Endometrial microvascular endothelial cells (primary cell): Measurements from ENCODE around the gene CCDC148. TPM values are rescaled to one million over a fixed set of nuclear protein-coding genes. Genes with fewer than 3 reads are reported as not detected.

Experiments
- in situ Hi-C: cut with HindIII; loops from 2 replicates; pipeline ENCODE4 v1.10.0; 2017; ENCODE audit warnings: low sequenced_read_pairs, low pct_unique_long_range_greater_than_20kb; ENCODE audit errors: inconsistent ontology term
- total RNA-seq: library from RNA; depleted of rRNA; stranded (reverse); fragments of >200 nt; gene quantifications from one replicate; pipeline ENCODE4 v1.2.3, GENCODE V29; 2015; ENCODE audit errors: inconsistent ontology term

Gene CCDC148
- total RNA-seq, result 0.46 TPM

DNA sequence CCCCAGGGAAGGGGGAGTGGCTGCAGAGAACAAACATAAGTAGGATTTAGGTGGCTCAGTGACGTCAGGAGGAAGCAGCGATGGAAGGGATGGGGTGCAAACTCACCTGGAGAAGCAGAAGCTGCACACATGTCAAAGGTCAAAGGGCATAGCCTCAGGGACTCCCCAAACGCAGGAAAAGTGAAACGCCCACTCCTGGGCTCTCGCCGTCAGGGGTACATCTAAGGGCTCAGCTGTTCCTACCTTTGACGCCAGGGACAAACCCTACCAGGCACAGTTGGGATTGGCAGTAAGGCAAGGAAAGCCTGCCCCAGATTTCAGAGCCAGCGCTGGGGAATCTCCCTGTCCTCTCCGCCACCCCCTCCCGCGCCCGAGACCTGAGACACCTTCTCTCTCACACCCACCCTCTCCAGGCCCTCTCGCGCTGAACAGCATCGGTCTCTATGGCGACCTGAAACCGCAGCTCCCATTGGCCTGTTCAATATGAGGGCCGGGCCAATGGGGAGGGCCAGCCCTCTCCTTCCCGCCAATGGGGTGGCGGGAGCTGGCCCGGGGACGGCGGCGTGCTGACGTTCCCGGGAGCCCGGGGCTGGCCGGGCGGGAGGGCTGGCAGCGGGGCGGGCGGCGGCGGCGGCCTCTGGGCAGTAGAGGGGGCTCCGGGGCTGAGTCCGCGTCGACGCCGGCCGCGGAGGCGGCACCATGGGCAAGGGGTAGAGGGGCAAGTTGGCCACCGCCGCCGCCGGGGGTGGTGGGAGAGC is at the start of gene CCDC148, which contains the start of gene PKP4:
TSS of gene CCDC148 (minus strand) at position 445 of the 758 bp plus-strand sequence. CDS start at position 131, 314 bp downstream.
TSS of gene PKP4 (plus strand) at position 644 of the 758 bp plus-strand sequence. CDS start 76,233 bp downstream, outside the sequence.
- in situ Hi-C loops, result no loop called here

DNA sequence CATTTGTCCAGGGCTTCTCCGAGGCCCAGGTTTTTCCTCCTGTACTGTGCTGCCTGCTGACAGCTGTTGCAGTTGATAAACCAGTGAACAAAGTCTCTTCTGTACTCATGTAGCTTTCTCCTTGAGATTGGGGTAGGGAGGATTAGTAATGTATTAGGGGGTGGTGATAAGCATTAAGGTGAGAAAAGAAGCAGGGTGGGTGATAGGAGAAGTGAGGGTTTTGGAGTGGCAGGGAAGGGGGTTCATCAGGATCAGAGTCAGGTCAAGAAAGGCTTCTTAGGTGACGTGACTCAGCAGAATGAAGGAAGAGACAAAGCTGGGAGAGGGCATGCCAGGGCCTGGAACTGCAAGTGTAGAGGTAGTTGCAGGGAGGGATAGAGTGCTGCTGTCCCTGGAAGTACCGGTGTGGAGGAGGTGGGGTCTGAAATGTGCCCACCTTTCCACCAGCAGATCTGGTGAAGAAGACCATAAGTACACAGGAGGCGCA is 48.9 kb upstream of the CCDC148 start:
- in situ Hi-C loops, result no loop called here

DNA sequence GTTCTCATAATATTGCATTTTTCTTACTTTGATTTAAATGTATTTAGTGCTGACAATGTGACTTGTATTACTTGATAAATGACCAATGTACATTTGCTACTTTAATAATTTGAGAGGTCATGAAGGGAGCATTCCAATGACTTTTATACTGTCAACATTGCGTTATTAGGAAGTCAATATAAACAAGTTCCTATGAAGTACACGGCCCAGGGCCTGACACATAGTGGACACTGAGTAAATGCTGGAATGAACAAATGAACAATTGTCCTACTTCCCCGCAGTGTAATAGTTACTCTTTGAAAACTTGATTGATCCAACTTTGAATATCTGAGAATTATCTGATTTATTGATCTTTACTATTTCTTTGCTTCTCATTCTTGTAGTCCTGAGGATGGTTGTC is 47.5 kb upstream of the CCDC148 start:
- in situ Hi-C loops, result no loop called here

DNA sequence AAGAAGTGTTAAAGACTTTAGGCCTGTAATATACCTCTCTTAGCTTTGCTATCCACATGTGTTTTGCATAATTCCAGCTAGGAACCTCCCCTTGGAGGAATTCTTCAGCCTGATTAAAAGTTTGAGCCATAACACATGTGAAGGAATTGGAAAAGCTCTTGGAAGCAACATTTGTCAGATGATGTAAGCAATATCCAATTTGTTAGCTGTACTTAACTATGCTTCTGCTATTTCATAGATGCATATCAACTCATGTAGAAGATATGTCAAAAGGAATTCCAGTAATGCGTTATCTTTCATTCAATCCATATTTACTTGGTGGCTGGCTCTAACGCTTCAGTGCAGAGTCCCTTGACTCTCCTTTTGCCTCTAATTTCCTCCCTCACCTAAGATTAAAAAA is 46.4 kb upstream of the CCDC148 start:
- in situ Hi-C loops, result no loop called here

DNA sequence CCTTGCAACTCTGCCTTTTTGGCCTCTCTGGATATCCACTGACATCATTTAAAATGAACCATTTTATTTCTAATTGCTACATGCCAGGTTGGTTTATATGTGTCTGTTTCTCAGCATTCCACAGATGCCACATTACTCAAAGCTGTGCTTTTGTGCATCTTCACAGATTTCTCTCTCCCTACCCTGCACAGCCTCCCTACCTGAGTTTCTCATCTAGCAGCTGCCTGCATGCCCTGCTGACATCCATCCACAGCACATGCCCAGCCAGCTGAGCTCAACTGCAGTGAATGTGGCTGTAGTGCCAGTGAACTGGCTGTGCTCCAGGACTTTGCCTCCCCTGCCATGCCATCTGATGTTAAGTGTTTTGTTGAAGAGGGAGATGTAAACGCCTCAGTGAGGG is 44.7 kb upstream of the CCDC148 start:
- in situ Hi-C loops, result no loop called here

DNA sequence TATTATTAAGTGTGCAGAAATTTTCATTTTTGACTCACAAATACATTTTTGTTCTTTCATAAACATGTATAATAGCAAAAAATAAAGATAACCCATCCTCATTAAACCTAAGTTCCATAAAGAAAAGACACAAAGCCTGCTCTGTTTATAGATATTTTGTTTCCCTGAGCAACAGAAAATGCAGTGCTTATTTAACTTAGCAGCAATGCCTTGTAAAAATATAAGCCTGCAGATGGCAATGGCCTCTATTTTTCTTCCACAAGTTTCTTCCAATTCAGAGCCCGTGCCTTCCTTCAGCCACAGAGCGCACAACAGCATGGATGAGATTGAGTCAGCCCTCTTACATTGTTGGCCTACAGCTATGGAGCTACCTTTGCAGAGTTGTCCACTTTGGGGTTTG is 43.8 kb upstream of the CCDC148 start:
- in situ Hi-C loops, result no loop called here

DNA sequence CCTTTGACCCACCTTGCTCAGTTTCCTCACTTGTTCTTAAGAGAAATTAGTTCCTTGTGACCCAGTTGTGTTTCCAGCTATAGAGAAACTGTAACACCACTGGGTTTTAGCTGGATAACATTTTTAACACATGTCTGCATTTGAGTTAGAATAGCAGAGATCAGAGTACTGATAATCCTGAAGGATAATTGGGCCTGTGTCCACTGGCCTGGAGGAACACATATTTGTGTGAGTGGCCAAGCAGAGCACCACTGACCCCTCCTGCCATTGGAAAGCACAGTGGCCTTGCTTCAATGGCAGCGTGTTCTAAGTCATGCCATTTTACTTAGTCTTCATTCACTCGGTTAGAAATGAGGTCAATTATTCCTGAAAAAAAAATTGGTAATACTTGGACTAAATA is 42.8 kb upstream of the CCDC148 start:
- in situ Hi-C loops, result no loop called here

DNA sequence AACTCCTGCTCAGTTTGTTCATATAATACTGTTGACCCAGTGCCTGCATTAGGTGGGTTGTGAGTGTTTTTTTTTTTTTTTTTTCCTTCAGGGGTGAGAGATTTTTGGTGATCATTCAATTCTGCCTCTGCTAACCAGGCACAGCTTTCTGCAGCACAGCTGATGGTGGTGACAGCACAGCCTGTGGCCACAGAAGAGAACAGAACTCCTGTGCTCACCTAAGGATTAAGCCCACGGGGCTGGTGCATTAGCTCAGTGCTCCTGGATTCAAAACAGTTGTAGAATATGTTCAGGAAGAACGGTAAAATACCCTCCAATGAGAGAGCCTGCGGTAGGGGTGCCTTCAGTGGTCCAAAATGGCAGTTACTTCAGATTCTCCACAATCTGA is 42.2 kb upstream of the CCDC148 start:
- in situ Hi-C loops, result no loop called here

DNA sequence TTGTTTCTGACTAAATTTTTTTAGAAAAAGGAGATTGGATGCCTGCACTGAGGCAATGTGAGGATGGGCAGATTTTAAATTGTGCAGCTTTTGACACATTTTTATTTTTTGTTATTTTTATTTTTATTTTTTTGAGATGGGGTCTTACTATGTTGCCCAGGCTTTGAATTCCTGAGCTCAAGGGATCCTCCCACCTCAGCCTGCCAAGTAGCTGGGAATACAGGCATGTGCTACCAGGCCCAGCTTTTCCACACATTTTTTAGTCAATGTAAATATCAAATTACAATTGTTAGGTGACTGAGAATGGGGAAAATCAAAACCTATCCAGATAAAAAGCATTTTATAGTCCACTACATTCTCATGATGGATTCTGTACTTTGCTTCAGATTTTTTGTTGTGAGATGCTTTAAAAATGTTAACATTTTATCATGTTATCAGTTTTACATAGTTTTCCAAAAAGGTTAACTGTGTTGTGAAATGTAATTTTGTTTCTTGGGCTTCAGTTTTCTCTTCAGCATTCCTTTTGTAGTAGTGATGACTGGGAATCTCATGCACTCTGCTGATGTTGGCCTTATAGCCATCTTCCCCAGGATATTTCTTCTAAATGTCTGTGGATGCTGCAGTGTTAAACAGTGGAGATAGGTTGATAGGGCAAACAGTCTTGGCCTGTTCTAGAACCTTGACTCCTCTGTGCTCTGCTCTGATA is 41.6 kb upstream of the CCDC148 start:
- in situ Hi-C loops, result no loop called here

DNA sequence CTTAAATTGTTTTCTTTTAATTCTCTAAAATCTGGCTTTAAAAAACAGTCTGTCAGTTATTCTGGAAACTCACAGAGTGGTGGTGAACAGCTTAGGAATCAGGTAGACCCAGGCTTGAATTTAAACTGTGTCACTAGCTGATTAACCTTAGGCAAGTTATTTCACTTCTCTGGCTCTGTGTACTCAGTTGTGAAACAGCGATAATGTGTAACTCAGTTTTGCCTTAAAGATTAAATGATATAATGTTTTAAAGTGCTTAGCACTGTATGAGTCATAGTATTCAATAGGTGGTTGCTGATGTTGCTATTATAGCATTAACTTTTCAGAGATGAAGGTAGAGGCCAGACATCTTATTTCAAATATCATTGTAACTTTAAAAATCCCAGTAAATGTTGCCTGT is 40.9 kb upstream of the CCDC148 start:
- in situ Hi-C loops, result no loop called here

DNA sequence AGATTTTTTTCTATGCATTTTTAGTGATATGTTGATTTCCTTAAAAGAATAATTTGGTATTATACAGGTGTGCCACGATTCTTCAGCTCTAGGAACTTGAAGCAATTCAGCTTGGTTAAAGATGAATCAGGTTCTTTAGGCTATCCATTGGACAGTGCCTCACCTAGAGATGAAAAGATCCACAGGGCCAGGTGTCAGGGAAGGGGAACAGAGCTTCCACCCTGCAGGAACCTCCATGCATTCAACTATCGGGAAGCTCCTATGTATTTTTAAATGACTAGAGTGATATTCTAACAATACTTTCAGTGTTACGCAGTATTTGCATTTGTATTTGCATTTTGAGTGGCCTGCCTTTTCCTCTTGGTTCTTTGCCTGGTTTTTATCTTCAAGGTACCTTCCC is 40.4 kb upstream of the CCDC148 start:
- in situ Hi-C loops, result no loop called here

DNA sequence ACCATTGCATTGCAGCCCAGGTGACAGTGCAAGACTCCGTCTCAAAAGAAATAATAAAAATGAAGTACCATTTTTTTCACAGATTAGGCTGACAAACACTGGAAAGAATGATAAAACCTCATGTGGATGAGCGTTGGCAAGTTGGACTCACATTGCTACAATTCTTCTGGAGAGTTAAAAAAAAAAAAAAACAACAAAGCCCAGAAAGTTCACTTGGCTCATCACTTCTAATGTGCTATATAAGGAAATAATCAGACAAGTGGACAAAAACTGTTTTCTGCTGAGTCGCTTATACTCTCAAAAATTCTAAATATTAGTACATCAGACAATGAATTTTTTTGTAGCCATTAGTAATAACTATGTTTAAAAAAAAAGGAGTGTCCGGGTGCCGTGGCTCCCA is 38.6 kb upstream of the CCDC148 start:
- in situ Hi-C loops, result no loop called here

DNA sequence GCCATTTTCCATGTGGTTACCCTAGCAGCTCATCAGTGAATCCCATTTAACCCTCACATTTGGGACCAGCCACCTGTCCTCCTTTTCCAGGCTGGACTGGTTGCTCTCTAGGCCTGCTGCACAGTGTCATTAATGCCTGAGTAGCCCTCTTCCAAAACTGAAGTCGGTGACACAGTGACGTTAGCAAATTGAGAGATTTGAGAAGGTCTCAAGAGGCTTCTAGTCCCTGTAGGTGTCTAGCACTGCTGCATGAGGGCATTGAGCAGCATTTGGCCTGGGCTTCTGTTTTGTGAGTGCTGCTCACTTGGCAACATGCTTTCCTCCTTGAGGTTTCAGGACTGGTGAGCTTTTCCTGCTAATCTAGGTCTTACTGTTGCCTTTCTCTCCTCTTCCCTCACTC is 36.9 kb upstream of the CCDC148 start:
- in situ Hi-C loops, result no loop called here

DNA sequence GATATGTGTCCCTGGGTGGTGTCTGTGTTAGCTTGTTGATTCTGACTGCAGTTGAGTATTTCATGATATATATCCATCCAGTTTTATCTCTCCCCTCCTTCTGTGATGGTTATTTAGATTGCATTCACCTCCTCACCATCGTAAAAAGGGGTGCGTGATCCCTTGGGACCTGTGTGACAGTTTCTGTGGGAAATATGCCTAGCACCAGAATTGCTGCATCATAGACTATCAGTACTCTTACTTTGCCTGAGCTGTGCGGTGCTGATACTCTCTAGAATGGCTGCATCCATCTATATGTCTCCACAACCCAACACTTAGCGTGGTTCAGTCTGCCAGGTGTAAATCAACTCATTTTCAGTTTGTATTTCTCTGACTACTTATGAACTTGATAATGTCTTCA is 34.5 kb upstream of the CCDC148 start:
- in situ Hi-C loops, result no loop called here

DNA sequence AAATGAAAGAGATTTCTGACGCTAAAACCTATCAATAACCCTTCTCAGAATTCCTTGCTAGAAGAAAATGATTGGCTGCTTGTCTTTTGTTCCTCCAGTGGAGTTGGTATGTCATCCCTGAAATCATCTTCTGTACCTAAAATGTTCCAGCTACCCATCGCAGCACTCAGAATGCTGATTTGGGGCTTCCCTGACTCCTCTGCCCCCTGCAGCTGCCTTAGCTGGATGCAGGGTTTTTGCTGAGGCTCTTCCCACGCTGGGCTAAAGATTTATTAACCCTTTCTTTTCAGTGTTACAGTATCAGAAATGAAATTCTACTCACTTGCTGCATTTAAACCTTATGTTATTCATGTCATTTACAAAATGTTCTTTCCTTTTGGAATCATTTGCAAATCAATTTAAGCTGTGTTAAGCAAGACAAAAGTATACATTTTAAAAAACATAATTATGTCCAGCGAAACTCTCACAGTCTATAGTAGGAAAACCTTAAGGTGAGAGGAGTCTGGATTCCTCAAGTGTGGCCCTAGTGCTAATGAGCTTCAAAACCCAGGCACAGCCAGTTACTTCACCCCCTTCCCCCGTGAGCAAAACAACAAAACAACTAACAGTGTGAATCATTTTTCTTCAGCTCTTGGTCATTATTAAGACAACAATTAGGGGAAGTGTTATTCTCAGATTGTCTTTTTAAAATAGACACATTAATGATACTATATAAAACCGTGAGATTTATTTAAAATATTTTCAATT is 33.0 kb upstream of the CCDC148 start:
- in situ Hi-C loops, result no loop called here

DNA sequence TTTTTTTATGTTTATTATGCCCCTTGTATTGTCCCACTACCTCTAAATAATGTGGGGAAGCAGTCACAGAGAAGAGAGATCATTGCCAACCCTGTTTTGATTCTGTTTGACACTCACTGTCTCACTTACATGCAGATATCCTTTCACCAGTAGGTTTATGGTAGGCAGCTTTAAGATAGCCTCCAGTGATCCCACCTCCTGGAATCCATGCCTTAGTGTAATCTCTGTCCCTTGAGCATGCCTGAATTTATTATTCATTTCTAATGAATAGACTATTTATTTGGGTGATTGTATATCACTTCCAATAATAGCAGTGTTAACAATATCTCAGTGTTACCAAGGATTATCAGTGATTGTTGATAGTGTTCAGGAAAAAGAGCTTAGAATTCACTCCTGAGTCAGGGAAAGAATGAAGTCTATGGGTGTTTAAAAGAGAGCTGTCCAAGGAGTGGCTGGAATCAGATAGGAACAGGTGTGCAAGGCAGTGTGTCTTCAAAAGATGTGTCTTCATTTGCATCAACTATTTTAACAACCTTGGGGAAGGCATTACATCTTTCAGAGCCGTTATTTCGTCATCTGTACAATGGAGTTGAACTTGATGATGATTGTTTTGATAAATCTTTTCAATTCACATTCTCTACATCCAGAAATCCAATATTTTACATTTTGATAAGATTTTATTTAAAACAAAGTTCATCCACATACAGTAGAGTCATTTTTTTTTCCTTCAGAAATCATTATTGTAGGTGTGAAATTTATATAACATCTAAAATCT is 32.1 kb upstream of the CCDC148 start:
- in situ Hi-C loops, result no loop called here

DNA sequence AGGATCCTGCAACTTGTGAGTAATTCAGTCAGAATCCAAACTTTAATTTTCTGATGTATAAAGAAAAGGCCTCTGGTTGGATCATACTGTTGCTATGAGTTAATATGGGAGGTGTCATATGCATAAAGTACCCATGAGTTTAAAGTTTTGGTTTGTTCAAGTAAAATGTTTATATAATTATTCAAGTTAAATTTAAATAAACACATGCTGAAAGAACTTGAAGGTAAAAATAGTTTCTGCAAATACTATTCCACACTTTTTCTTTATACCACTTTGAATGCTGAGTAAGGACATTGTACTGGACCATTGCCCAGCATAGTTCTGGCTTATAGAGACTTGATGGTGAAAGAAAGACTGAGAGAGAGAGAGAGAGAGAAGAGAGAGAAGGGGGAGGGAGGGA is 30.9 kb upstream of the CCDC148 start:
- in situ Hi-C loops, result no loop called here

DNA sequence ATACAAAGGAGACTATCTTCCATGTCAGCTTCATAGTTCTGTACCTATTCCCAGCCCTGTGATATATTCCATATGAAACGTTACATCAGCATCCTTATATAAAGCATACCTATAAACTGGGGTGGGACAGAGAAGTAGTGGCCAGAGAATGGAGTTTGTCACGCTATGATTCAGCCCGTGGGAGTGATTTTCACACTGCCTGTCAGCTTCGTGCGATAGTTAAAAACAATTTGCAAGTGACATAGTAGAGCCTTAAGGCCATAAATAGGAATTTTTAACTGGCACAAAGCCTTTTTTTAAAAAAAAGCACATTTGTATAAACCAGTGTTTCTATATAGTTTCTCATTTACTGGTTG is 30.4 kb upstream of the CCDC148 start:
- in situ Hi-C loops, result no loop called here
